SK-N-SH treated with all-trans-retinoic acid at 6 μM for 48 hours (cell line): ENCODE measurements around the gene IGFBP7.

ENCODE experiments used
- ATAC-seq: fragments of 200-7000 bp; cut with Tn5 transposase; 3 replicates; pipeline ENCODE4 v1.9.1; 2020; ENCODE audit warnings: mild to moderate bottlenecking, moderate library complexity
- ARNTL ChIP-seq: fragments of 450-650 bp; formaldehyde crosslinking; IDR thresholded peaks from 2 replicates; pipeline ENCODE4 v1.5.0; 2020; ENCODE audit warnings: low read depth, mild to moderate bottlenecking, moderate library complexity, borderline replicate concordance
- BACH2 ChIP-seq: fragments of 250-450 bp; sonication (Bioruptor Pico); IDR thresholded peaks from 2 replicates; pipeline ENCODE4 v1.9.0; 2021; ENCODE audit warnings: mild to moderate bottlenecking, borderline replicate concordance
- CREB5 ChIP-seq: fragments of 250-450 bp; sonication (Bioruptor Pico); IDR thresholded peaks from 2 replicates; pipeline ENCODE4 v1.5.1; 2020; ENCODE audit warnings: low read depth, mild to moderate bottlenecking, moderate library complexity
- CSRNP3 ChIP-seq: fragments of 250-450 bp; sonication (Bioruptor Pico); IDR thresholded peaks from 2 replicates; pipeline ENCODE4 v1.5.1; 2021; ENCODE audit warnings: mild to moderate bottlenecking, moderate library complexity
- ESRRG ChIP-seq: fragments of 250-450 bp; sonication (Bioruptor Pico); IDR thresholded peaks from 2 replicates; pipeline ENCODE4 v1.6.1; 2021; ENCODE audit warnings: mild to moderate bottlenecking
- GLIS3 ChIP-seq: fragments of 250-450 bp; sonication (Bioruptor Pico); IDR thresholded peaks from 2 replicates; pipeline ENCODE4 v1.5.0; 2020; ENCODE audit warnings: mild to moderate bottlenecking, moderate library complexity
- ISL1 ChIP-seq: fragments of 250-450 bp; sonication (Bioruptor Pico); IDR thresholded peaks from 2 replicates; pipeline ENCODE4 v2.1.2; 2022; ENCODE audit warnings: mild to moderate bottlenecking, moderate library complexity
- OSR1 ChIP-seq: fragments of 250-450 bp; sonication (Bioruptor Pico); IDR thresholded peaks from 2 replicates; pipeline ENCODE4 v1.8.0; 2022; ENCODE audit warnings: moderate library complexity, mild to moderate bottlenecking, inconsistent platforms
- PATZ1 ChIP-seq: fragments of 250-450 bp; sonication (Bioruptor Pico); IDR thresholded peaks from 2 replicates; pipeline ENCODE4 v1.8.0; 2020; ENCODE audit warnings: mild to moderate bottlenecking, moderate library complexity, borderline replicate concordance
- POU6F1 ChIP-seq: fragments of 250-450 bp; sonication (Bioruptor Pico); IDR thresholded peaks from 2 replicates; pipeline ENCODE4 v1.8.0; 2021; ENCODE audit warnings: low read depth, mild to moderate bottlenecking, moderate library complexity, borderline replicate concordance
- PPARA ChIP-seq: fragments of 250-450 bp; sonication (Bioruptor Pico); IDR thresholded peaks from 2 replicates; pipeline ENCODE4 v1.5.0; 2020; ENCODE audit warnings: mild to moderate bottlenecking, borderline replicate concordance
- RARB ChIP-seq: fragments of 250-450 bp; sonication (Bioruptor Pico); IDR thresholded peaks from 2 replicates; pipeline ENCODE4 v1.8.0; 2021; ENCODE audit warnings: mild to moderate bottlenecking, moderate library complexity
- TCF4 ChIP-seq: fragments of 250-450 bp; sonication (Bioruptor Pico); IDR thresholded peaks from 2 replicates; pipeline ENCODE4 v1.8.0; 2021; ENCODE audit warnings: mild to moderate bottlenecking, moderate library complexity, borderline replicate concordance
- TOX ChIP-seq: fragments of 250-450 bp; sonication (Bioruptor Pico); IDR thresholded peaks from 2 replicates; pipeline ENCODE4 v1.8.0; 2021; ENCODE audit warnings: mild to moderate bottlenecking, moderate library complexity, borderline replicate concordance
- ZC3H10 ChIP-seq: fragments of 250-450 bp; sonication (Bioruptor Pico); IDR thresholded peaks from 2 replicates; pipeline ENCODE4 v1.5.1; 2021; ENCODE audit warnings: mild to moderate bottlenecking, moderate library complexity
- ZFP3 ChIP-seq: fragments of 250-450 bp; sonication (Bioruptor Pico); IDR thresholded peaks from 2 replicates; pipeline ENCODE4 v1.5.0; 2020; ENCODE audit warnings: mild to moderate bottlenecking, moderate library complexity
- ZFP30 ChIP-seq: fragments of 450-650 bp; formaldehyde crosslinking; IDR thresholded peaks from 2 replicates; pipeline ENCODE4 v1.5.0; 2022; ENCODE audit warnings: mild to moderate bottlenecking, moderate library complexity
- ZNF565 ChIP-seq: fragments of 450-650 bp; formaldehyde crosslinking; conservative IDR thresholded peaks from 2 replicates; pipeline ENCODE4 v1.5.0; 2020; ENCODE audit warnings: low read depth, mild to moderate bottlenecking, moderate library complexity
- ZNF70 ChIP-seq: fragments of 450-650 bp; formaldehyde crosslinking; IDR thresholded peaks from 2 replicates; pipeline ENCODE4 v1.5.0; 2020; ENCODE audit warnings: mild to moderate bottlenecking, moderate library complexity
- ZNF8 ChIP-seq: fragments of 450-650 bp; formaldehyde crosslinking; IDR thresholded peaks from 2 replicates; pipeline ENCODE4 v1.5.0; 2020; ENCODE audit warnings: mild to moderate bottlenecking, moderate library complexity

Gene IGFBP7

DNA sequence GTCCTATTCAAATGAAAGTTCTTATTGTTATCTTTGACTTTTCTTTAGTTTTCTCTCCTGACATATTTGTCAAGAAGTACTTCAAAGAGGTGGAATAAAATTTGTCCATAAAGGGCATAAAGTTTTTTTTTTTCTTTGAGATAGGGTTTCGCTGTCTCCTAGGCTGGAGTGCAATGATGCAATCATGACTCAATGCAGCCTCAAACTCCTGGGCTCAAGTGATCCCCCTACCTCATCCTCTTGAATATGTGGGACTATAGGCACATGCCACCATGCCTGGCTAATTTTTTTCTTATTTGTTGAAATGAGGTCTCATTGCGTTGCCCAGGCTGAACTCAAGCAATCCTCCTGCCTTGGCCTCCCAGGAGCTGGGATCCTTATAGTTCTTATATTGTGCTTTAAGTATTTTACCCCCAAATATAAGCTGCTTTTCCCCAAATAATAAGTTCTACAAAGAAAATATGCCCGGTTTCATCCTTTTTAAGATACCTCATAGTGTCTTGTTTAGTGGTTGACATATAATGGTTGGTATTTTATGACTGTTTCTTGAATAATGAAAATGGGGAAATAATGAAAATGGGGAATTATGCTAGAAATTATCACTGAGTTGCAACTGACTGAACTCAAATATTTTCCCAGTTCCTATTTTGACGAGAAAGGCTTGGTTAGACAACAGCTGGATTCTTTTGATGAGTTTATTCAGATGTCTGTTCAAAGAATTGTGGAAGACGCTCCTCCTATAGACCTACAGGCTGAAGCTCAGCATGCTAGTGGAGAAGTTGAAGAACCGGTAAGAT, 119.9 kb downstream of the IGFBP7 start (continued):
- TF ChIP-seq CSRNP3 (CRISPR knock-in tag) = no peak
- no peak for TF ChIP-seq ZC3H10 (CRISPR knock-in tag)
- no peak for TF ChIP-seq POU6F1 (CRISPR knock-in tag)
- TF ChIP-seq ESRRG (CRISPR knock-in tag) = no peak
- no peak for TF ChIP-seq ZNF70 (CRISPR knock-in tag)
- no peak for TF ChIP-seq TCF4 (CRISPR knock-in tag)

DNA sequence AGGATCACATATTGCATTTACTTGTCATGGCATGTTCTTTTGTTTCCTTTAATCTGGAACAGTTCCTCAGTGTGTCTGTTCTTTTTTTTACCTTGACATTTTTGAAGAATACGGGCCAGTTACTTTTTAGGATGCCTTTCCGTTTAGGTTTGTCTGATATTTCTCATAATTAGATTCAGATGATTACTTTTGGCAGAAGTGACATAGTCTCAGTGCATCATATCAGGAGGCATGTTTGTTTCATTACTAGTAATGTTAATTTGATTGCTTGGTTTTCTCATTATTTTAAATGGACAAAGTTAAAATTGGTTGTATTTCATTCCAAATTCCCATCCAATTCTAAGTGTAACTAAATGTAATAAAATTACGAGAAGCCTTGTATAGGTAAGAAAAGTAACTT, 123.2 kb downstream of the IGFBP7 start:
- ATAC-seq = peak; percentile 57; the same call in 2 of the 3 replicates
- TF ChIP-seq ZFP3 (CRISPR knock-in tag) (no peak), ISL1 (CRISPR knock-in tag) (peak; percentile 80), CREB5 (CRISPR knock-in tag) (0 out of 2 replicates have a peak, but pooled peaks have one; percentile 21), OSR1 (CRISPR knock-in tag) (no peak)
- TF ChIP-seq, all 23 proteins: peak for 2

DNA sequence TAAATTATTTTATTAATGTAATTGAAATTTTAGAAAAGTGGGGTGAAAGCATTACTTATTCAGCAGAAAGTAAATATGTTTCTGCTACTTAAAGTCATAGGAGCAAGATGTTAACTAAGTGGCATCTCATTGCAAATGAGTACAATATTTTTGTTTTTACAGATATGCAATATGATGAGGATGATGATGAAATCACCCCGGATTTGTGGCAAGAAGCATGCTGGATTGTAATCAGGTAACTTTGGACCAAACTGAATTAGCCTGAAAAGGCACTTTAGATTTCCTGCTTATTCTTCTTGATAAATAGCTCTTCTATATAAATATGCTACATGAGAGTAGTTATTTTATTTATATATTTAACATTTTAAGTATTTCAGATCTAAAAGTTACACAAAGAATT, 124.0 kb downstream of the IGFBP7 start:
- no peak for ATAC-seq
- TF ChIP-seq ZNF565 = no peak
- TF ChIP-seq CSRNP3 (CRISPR knock-in tag) = no peak
- no peak for TF ChIP-seq ZFP30 (CRISPR knock-in tag)
- TF ChIP-seq ARNTL = no peak
- TF ChIP-seq OSR1 (CRISPR knock-in tag) = no peak
- no peak for TF ChIP-seq BACH2 (CRISPR knock-in tag)
- TF ChIP-seq GLIS3 (CRISPR knock-in tag) = no peak
- TF ChIP-seq RARB (CRISPR knock-in tag) = no peak
- no peak for TF ChIP-seq ZNF8 (CRISPR knock-in tag)

GRCh38 chr4:56981795-56982201, 128.4 kb downstream of the IGFBP7 start:
- no peak for ATAC-seq
- TF ChIP-seq ISL1 (CRISPR knock-in tag) = peak; percentile 54
- no peak for TF ChIP-seq PATZ1 (CRISPR knock-in tag)
- TF ChIP-seq TOX (CRISPR knock-in tag) = no peak
- no peak for TF ChIP-seq ZNF8 (CRISPR knock-in tag)
- 0 out of 2 replicates have a peak, but pooled peaks have one; percentile 26 for TF ChIP-seq ZFP3 (CRISPR knock-in tag)
- TF ChIP-seq ZC3H10 (CRISPR knock-in tag) = no peak
- TF ChIP-seq GLIS3 (CRISPR knock-in tag) = no peak
- no peak for TF ChIP-seq CREB5 (CRISPR knock-in tag)
- no peak for TF ChIP-seq BACH2 (CRISPR knock-in tag)
- TF ChIP-seq CSRNP3 (CRISPR knock-in tag) = no peak
- TF ChIP-seq ARNTL = no peak
- TF ChIP-seq PPARA (CRISPR knock-in tag) = no peak
- TF ChIP-seq ZFP30 (CRISPR knock-in tag) = no peak
- TF ChIP-seq OSR1 (CRISPR knock-in tag) = no peak
- no peak for TF ChIP-seq POU6F1 (CRISPR knock-in tag)
- TF ChIP-seq RARB (CRISPR knock-in tag) = no peak
